ENCODE data around the gene FAM120AOS.

- TF ChIP-seq CTCF (IDR thresholded peaks at IDR 0.05) (no peak), EZH2phosphoT487 (IDR thresholded peaks at IDR 0.05; ENCODE audit: borderline replicate concordance, low read depth) (no peak), SMC3 (IDR thresholded peaks at IDR 0.05; ENCODE audit: low read depth, low read length) (no peak), POLR2AphosphoS5 (IDR thresholded peaks at IDR 0.05; ENCODE audit: low read depth, low read length) (no peak), RFX5 (IDR thresholded peaks at IDR 0.05; ENCODE audit: low read length) (no peak), TEAD4 (IDR thresholded peaks at IDR 0.05; ENCODE audit: borderline replicate concordance, insufficient read depth) (no peak), EP300 (IDR thresholded peaks at IDR 0.05; ENCODE audit: borderline replicate concordance in 1 of 2, low read depth in 1 of 2, low read length in 1 of 2) (no peak), FOSL2 (IDR thresholded peaks at IDR 0.05; ENCODE audit: borderline replicate concordance, low read depth) (no peak), ZBTB33 (IDR thresholded peaks at IDR 0.05; ENCODE audit: borderline replicate concordance, low read depth) (no peak)
Measured at GRCh38 chr9:93461821-93462220, 8.4 kb upstream of the FAM120AOS start.
